ENCODE data around the gene GH2.

The GH2 gene

DNA sequence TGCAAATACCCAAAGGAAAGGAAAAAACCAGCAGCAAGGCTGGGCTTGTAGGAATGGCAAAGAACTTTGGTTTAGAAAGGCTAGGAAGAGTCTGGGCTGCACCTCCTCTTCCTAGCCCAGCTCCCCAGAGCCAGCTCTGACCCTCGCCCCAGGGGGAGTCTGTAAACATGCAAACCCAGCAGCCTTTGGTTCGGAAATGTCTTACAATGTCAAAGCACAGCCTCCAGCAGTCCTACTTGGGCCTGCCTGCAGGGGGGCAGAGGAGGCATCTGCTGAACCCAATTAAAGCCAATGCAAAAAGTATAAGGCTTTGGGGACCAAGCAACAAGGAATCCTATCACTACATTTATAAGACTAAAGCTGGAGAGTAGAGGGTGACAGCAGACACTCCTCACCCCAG is 49.3 kb downstream of the GH2 start:
- Histone ChIP-seq H3K23ac (ENCODE audit: low read length in 2 of 2) (no peak overlapping the region), H4K91ac (ENCODE audit: low read length) (no peak overlapping the region), H3K4me2 (ENCODE audit: low read length, poor library complexity, severe bottlenecking) (no peak overlapping the region), H2BK15ac (ENCODE audit: low read depth, poor library complexity, severe bottlenecking) (no peak overlapping the region), H3K18ac (ENCODE audit: low read depth in 1 of 2, low read length in 2 of 2) (no peak overlapping the region), H4K8ac (ENCODE audit: low read length) (no peak overlapping the region), H3K4me1 (ENCODE audit: control insufficient read depth, insufficient read depth, low read depth, low read length) (peaks cover 7% of the 10 kb centered on the region), H3K36me3 (ENCODE audit: control insufficient read depth in 1 of 2, insufficient read depth in 2 of 2, low read depth in 1 of 2, low read length in 2 of 2) (peaks cover 77 to 92% of the 10 kb centered on the region in 2 experiments), H3K79me1 (replicated peaks; ENCODE audit: low read length, poor library complexity, severe bottlenecking) (peaks cover 46% of the 10 kb centered on the region), H3K4me3 (ENCODE audit: insufficient read depth in 1 of 2, low read depth in 1 of 2, low read length in 2 of 2) (no peak overlapping the region), H2BK12ac (ENCODE audit: low read length in 2 of 2) (no peak overlapping the region), H3K4ac (ENCODE audit: low read depth in 1 of 2, low read length in 2 of 2) (no peak overlapping the region), H2BK5ac (ENCODE audit: low read depth, low read length, poor library complexity, severe bottlenecking) (no peak overlapping the region), H2BK120ac (ENCODE audit: low read depth, low read length) (no peak overlapping the region), H3K14ac (ENCODE audit: low read length in 2 of 2) (no peak overlapping the region), H3K9me3 (ENCODE audit: control insufficient read depth, low read length) (no peaks in the 10 kb centered on the region), H2AFZ (ENCODE audit: low read depth, low read length) (no peak overlapping the region), H2AK5ac (ENCODE audit: low read length, severe bottlenecking) (no peak overlapping the region), H3K27me3 (ENCODE audit: control insufficient read depth in 1 of 2, insufficient read depth in 1 of 2, low read length in 2 of 2) (no peaks in the 10 kb centered on the region), H3K27ac (ENCODE audit: low read length, poor library complexity, severe bottlenecking) (no peak overlapping the region), H3K9ac (ENCODE audit: low read length) (no peak overlapping the region)
- no peak for DNase-seq
- 100% methylated on average over 2 of the region's 2 CpGs for WGBS

DNA sequence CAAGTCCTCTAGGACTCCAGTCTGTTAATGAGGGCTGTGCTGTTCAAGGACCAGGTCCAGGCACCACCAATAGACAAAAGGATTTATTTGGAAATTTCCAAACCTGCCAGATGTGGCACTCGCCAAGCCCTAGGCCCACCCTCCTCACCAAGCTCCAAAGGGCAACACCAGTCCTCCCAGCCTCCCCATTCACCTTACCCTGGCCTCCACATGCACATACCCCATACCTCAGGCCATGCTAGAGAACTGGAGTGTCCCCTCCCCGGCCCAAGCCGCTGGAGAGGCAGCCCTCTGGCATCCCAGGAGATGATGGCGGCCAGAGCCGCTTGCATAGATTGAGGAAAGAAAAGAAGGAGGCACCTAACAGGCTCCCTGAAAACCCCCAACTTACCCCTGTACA is 49.7 kb downstream of the GH2 start:
- H3K23ac ChIP-seq (ENCODE audit: low read length in 2 of 2): no peak overlapping the region
- peaks cover 5% of the 10 kb centered on the region for H3K4me1 ChIP-seq (ENCODE audit: control insufficient read depth, insufficient read depth, low read depth, low read length)
- H4K91ac ChIP-seq (ENCODE audit: low read length): no peak overlapping the region
- no peak overlapping the region for H2AK5ac ChIP-seq (ENCODE audit: low read length, severe bottlenecking)
- H4K8ac ChIP-seq (ENCODE audit: low read length): no peak overlapping the region
- no peak for DNase-seq
- H3K9ac ChIP-seq (ENCODE audit: low read length): no peak overlapping the region
- H3K18ac ChIP-seq (ENCODE audit: low read depth in 1 of 2, low read length in 2 of 2): no peak overlapping the region
- no peak overlapping the region for H2BK5ac ChIP-seq (ENCODE audit: low read depth, low read length, poor library complexity, severe bottlenecking)
- no peak overlapping the region for H3K14ac ChIP-seq (ENCODE audit: low read length in 2 of 2)
- H2BK12ac ChIP-seq (ENCODE audit: low read length in 2 of 2): no peak overlapping the region
- H3K4ac ChIP-seq (ENCODE audit: low read depth in 1 of 2, low read length in 2 of 2): no peak overlapping the region
- H3K4me2 ChIP-seq (ENCODE audit: low read length, poor library complexity, severe bottlenecking): no peak overlapping the region
- WGBS: 91% methylated on average over 5 of the region's 5 CpGs
- no peak overlapping the region for H3K27ac ChIP-seq (ENCODE audit: low read length, poor library complexity, severe bottlenecking)
- no peaks in the 10 kb centered on the region for H3K27me3 ChIP-seq (ENCODE audit: control insufficient read depth in 1 of 2, insufficient read depth in 1 of 2, low read length in 2 of 2)
- peaks cover 41% of the 10 kb centered on the region for H3K79me1 ChIP-seq (replicated peaks; ENCODE audit: low read length, poor library complexity, severe bottlenecking)
- no peak overlapping the region for H2AFZ ChIP-seq (ENCODE audit: low read depth, low read length)
- no peaks in the 10 kb centered on the region for H3K9me3 ChIP-seq (ENCODE audit: control insufficient read depth, low read length)
- H3K36me3 ChIP-seq (ENCODE audit: control insufficient read depth in 1 of 2, insufficient read depth in 2 of 2, low read depth in 1 of 2, low read length in 2 of 2): peaks cover 72 to 87% of the 10 kb centered on the region in 2 experiments
- no peak overlapping the region for H2BK15ac ChIP-seq (ENCODE audit: low read depth, poor library complexity, severe bottlenecking)
- H2BK120ac ChIP-seq (ENCODE audit: low read depth, low read length): no peak overlapping the region
- H3K4me3 ChIP-seq (ENCODE audit: insufficient read depth in 1 of 2, low read depth in 1 of 2, low read length in 2 of 2): no peak overlapping the region

- H3K4me3 ChIP-seq (ENCODE audit: insufficient read depth in 1 of 2, low read depth in 1 of 2, low read length in 2 of 2): no peak overlapping the region
These were observed 50.2 kb downstream of the GH2 start for GRCh38 chr17:63831505-63831904.

GRCh38 chr17:63830904-63831491 is 50.7 kb downstream of the GH2 start:
- no peak overlapping the region for H3K23ac ChIP-seq (ENCODE audit: low read length in 2 of 2)
- peaks cover 36% of the 10 kb centered on the region for H3K79me1 ChIP-seq (replicated peaks; ENCODE audit: low read length, poor library complexity, severe bottlenecking)
- H2BK15ac ChIP-seq (ENCODE audit: low read depth, poor library complexity, severe bottlenecking): no peak overlapping the region
- H3K4ac ChIP-seq (ENCODE audit: low read depth in 1 of 2, low read length in 2 of 2): no peak overlapping the region
- no peak overlapping the region for H3K4me3 ChIP-seq (ENCODE audit: insufficient read depth in 1 of 2, low read depth in 1 of 2, low read length in 2 of 2)
- no peak overlapping the region for H3K14ac ChIP-seq (ENCODE audit: low read length in 2 of 2)
- no peak overlapping the region for H4K8ac ChIP-seq (ENCODE audit: low read length)
- no peak overlapping the region for H3K9ac ChIP-seq (ENCODE audit: low read length)
- no peak overlapping the region for H2BK120ac ChIP-seq (ENCODE audit: low read depth, low read length)
- no peak for DNase-seq
- H3K4me2 ChIP-seq (ENCODE audit: low read length, poor library complexity, severe bottlenecking): no peak overlapping the region
- no peak overlapping the region for H3K18ac ChIP-seq (ENCODE audit: low read depth in 1 of 2, low read length in 2 of 2)
- no peak overlapping the region for H2BK5ac ChIP-seq (ENCODE audit: low read depth, low read length, poor library complexity, severe bottlenecking)
- H3K9me3 ChIP-seq (ENCODE audit: control insufficient read depth, low read length): no peaks in the 10 kb centered on the region
- H4K91ac ChIP-seq (ENCODE audit: low read length): no peak overlapping the region
- no peak overlapping the region for H2AFZ ChIP-seq (ENCODE audit: low read depth, low read length)
- 98% methylated on average over 15 of the region's 15 CpGs for WGBS
- H3K27ac ChIP-seq (ENCODE audit: low read length, poor library complexity, severe bottlenecking): no peak overlapping the region
- no peak overlapping the region for H2AK5ac ChIP-seq (ENCODE audit: low read length, severe bottlenecking)
- H2BK12ac ChIP-seq (ENCODE audit: low read length in 2 of 2): no peak overlapping the region
- H3K27me3 ChIP-seq (ENCODE audit: control insufficient read depth in 1 of 2, insufficient read depth in 1 of 2, low read length in 2 of 2): no peaks in the 10 kb centered on the region
- H3K36me3 ChIP-seq (ENCODE audit: control insufficient read depth in 1 of 2, insufficient read depth in 2 of 2, low read depth in 1 of 2, low read length in 2 of 2): peaks cover 65 to 77% of the 10 kb centered on the region in 2 experiments
- H3K4me1 ChIP-seq (ENCODE audit: control insufficient read depth, insufficient read depth, low read depth, low read length): peaks cover 5% of the 10 kb centered on the region

More at GRCh38 chr17:63831505-63831904, 50.2 kb downstream of the GH2 start:
- Histone ChIP-seq H2BK12ac (ENCODE audit: low read length in 2 of 2) (no peak overlapping the region), H2BK120ac (ENCODE audit: low read depth, low read length) (no peak overlapping the region), H3K9ac (ENCODE audit: low read length) (no peak overlapping the region), H3K27me3 (ENCODE audit: control insufficient read depth in 1 of 2, insufficient read depth in 1 of 2, low read length in 2 of 2) (no peaks in the 10 kb centered on the region), H4K8ac (ENCODE audit: low read length) (no peak overlapping the region), H2AFZ (ENCODE audit: low read depth, low read length) (no peak overlapping the region), H3K79me1 (replicated peaks; ENCODE audit: low read length, poor library complexity, severe bottlenecking) (peaks cover 37% of the 10 kb centered on the region), H4K91ac (ENCODE audit: low read length) (no peak overlapping the region), H3K36me3 (ENCODE audit: control insufficient read depth in 1 of 2, insufficient read depth in 2 of 2, low read depth in 1 of 2, low read length in 2 of 2) (peaks cover 68 to 82% of the 10 kb centered on the region in 2 experiments), H3K14ac (ENCODE audit: low read length in 2 of 2) (no peak overlapping the region), H3K4me2 (ENCODE audit: low read length, poor library complexity, severe bottlenecking) (no peak overlapping the region), H3K23ac (ENCODE audit: low read length in 2 of 2) (no peak overlapping the region), H2AK5ac (ENCODE audit: low read length, severe bottlenecking) (no peak overlapping the region), H3K4me1 (ENCODE audit: control insufficient read depth, insufficient read depth, low read depth, low read length) (peaks cover 5% of the 10 kb centered on the region), H3K4ac (ENCODE audit: low read depth in 1 of 2, low read length in 2 of 2) (no peak overlapping the region), H3K18ac (ENCODE audit: low read depth in 1 of 2, low read length in 2 of 2) (no peak overlapping the region), H2BK5ac (ENCODE audit: low read depth, low read length, poor library complexity, severe bottlenecking) (no peak overlapping the region), H3K27ac (ENCODE audit: low read length, poor library complexity, severe bottlenecking) (no peak overlapping the region), H2BK15ac (ENCODE audit: low read depth, poor library complexity, severe bottlenecking) (no peak overlapping the region), H3K9me3 (ENCODE audit: control insufficient read depth, low read length) (no peaks in the 10 kb centered on the region)
- 91% methylated on average over 7 of the region's 8 CpGs for WGBS
- DNase-seq: no peak
